ENCODE data around the gene KRT38.
"Not testable (repeated sequence)": the region's sequence is repeated elsewhere in the genome, so short reads cannot be mapped to it uniquely, and the experiment has no call there.

The KRT38 gene

DNA sequence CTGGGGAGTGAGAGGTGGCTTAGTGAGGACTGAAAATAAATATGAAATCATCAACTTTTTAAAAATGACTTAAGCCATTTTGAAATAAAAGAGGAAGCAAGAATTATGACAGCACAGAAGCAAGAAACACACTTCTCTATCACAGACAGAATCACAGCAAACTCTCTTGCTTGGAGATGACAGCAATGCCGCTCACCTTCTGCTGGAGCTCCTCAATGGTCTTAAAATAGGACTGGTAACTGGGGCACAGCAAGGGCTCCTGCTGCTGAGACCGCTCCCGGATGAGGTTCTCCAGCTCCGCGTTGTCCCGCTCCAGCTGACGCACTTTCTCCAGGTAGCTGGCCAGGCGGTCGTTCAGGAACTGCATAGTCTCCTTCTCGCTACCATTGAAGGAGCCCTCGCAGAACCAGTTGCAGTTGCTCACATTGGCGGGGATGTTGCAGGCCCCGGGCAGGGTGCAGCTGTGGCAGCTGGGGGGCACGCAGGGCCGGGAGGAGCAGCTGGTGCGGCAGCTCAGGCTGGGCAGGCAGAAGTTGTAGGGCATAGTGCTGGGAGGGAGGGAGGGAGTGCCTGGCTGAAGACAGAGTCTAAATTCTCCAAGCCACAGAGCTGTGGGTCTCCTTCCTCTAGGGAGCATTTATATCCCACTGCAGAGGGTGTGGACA, 43.7 kb downstream of the KRT38 start, which contains the start of gene KRT31:
Gene KRT31, minus strand, starts transcription at position 613 of the 665 bp plus-strand sequence. Its CDS starts 69 bp downstream, at position 544.
- H3K9me3 ChIP-seq (ENCODE audit: insufficient read depth, low read length, severe bottlenecking), result no peaks in the 10 kb centered on the region
- no peak within 1 kb of the TSS for H3K27ac ChIP-seq (ENCODE audit: low read length)
- H3K4me2 ChIP-seq (ENCODE audit: insufficient read depth, low read length), result no peak within 1 kb of the TSS
- H3K9ac ChIP-seq (ENCODE audit: low read depth, low read length), result no peak within 1 kb of the TSS
- H3K27me3 ChIP-seq (ENCODE audit: insufficient read depth, low read length, poor library complexity), result peaks cover 26% of the 10 kb centered on the region
- TF ChIP-seq, protein P1, sequence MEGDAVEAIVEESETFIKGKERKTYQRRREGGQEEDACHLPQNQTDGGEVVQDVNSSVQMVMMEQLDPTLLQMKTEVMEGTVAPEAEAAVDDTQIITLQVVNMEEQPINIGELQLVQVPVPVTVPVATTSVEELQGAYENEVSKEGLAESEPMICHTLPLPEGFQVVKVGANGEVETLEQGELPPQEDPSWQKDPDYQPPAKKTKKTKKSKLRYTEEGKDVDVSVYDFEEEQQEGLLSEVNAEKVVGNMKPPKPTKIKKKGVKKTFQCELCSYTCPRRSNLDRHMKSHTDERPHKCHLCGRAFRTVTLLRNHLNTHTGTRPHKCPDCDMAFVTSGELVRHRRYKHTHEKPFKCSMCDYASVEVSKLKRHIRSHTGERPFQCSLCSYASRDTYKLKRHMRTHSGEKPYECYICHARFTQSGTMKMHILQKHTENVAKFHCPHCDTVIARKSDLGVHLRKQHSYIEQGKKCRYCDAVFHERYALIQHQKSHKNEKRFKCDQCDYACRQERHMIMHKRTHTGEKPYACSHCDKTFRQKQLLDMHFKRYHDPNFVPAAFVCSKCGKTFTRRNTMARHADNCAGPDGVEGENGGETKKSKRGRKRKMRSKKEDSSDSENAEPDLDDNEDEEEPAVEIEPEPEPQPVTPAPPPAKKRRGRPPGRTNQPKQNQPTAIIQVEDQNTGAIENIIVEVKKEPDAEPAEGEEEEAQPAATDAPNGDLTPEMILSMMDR (IDR thresholded peaks at IDR 0.05; ENCODE audit: borderline replicate concordance, extremely low read depth, low read length, poor library complexity, severe bottlenecking), result no peak
- no peak for TF ChIP-seq EZH2 (IDR thresholded peaks at IDR 0.05; ENCODE audit: borderline replicate concordance, low read depth, low read length, severe bottlenecking)
- no peak within 1 kb of the TSS for H2AFZ ChIP-seq (ENCODE audit: low read depth, low read length)
- H3K4me1 ChIP-seq (ENCODE audit: insufficient read depth, low read length), result no peaks in the 10 kb centered on the region
- ATAC-seq (ENCODE audit: insufficient read depth, low read depth) (no peak), DNase-seq (no peak)
- no peaks in the 10 kb centered on the region for H3K79me2 ChIP-seq (ENCODE audit: insufficient read depth, low read length)
- no peaks in the 10 kb centered on the region for H3K36me3 ChIP-seq (ENCODE audit: insufficient read depth, low read length)
- H4K20me1 ChIP-seq (ENCODE audit: insufficient read depth, low read length), result no peaks in the 10 kb centered on the region
- H3K4me3 ChIP-seq (ENCODE audit: low read depth in 1 of 2, low read length in 2 of 2), result no peak within 1 kb of the TSS

- no peak for ATAC-seq (ENCODE audit: insufficient read depth, low read depth)
- TF ChIP-seq, protein P1 (IDR thresholded peaks at IDR 0.05; ENCODE audit: borderline replicate concordance, extremely low read depth, low read length, poor library complexity, severe bottlenecking), result no peak
- TF ChIP-seq EZH2 (IDR thresholded peaks at IDR 0.05; ENCODE audit: borderline replicate concordance, low read depth, low read length, severe bottlenecking), result no peak
- H3K4me3 ChIP-seq (ENCODE audit: low read depth in 1 of 2, low read length in 2 of 2), result no peak overlapping the region
Measured at GRCh38 chr17:41396340-41396739, 44.4 kb downstream of the KRT38 start.

DNA sequence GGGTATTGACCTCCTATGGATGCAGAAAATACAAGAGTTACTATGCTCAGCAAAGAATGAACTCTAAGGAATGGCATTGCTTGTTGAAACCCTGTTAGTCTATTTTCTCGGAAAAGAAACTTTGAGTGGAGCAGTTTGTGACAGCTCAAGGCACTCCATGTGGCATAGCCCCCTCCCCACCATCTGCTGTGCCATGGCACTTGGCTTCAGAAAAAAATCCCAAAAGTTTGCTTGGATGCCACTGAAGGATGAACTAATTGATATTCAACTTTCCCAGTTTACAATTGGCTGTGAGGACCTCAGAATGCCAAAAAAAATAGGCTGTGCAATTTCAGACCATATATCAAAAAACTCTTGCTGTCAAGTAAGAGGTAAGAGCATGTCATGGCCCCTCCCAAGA, 45.2 kb downstream of the KRT38 start:
- no peak overlapping the region for H3K27ac ChIP-seq (ENCODE audit: low read length)
- no peak overlapping the region for H3K4me3 ChIP-seq (ENCODE audit: low read depth in 1 of 2, low read length in 2 of 2)
- ATAC-seq (ENCODE audit: insufficient read depth, low read depth) (no peak), DNase-seq (no peak)
- no peaks in the 10 kb centered on the region for H3K79me2 ChIP-seq (ENCODE audit: insufficient read depth, low read length)
- no peaks in the 10 kb centered on the region for H4K20me1 ChIP-seq (ENCODE audit: insufficient read depth, low read length)
- no peaks in the 10 kb centered on the region for H3K36me3 ChIP-seq (ENCODE audit: insufficient read depth, low read length)
- H3K9ac ChIP-seq (ENCODE audit: low read depth, low read length), result no peak overlapping the region
- no peak overlapping the region for H3K4me2 ChIP-seq (ENCODE audit: insufficient read depth, low read length)
- no peaks in the 10 kb centered on the region for H3K9me3 ChIP-seq (ENCODE audit: insufficient read depth, low read length, severe bottlenecking)
- TF ChIP-seq, protein P1 (IDR thresholded peaks at IDR 0.05; ENCODE audit: borderline replicate concordance, extremely low read depth, low read length, poor library complexity, severe bottlenecking), result no peak
- TF ChIP-seq EZH2 (IDR thresholded peaks at IDR 0.05; ENCODE audit: borderline replicate concordance, low read depth, low read length, severe bottlenecking), result no peak
- H2AFZ ChIP-seq (ENCODE audit: low read depth, low read length), result no peak overlapping the region
- no peaks in the 10 kb centered on the region for H3K4me1 ChIP-seq (ENCODE audit: insufficient read depth, low read length)
- H3K27me3 ChIP-seq (ENCODE audit: insufficient read depth, low read length, poor library complexity), result peaks cover 24% of the 10 kb centered on the region

More at GRCh38 chr17:41396340-41396739, 44.4 kb downstream of the KRT38 start:
- H3K27me3 ChIP-seq (ENCODE audit: insufficient read depth, low read length, poor library complexity), result peaks cover 26% of the 10 kb centered on the region
- no peaks in the 10 kb centered on the region for H3K9me3 ChIP-seq (ENCODE audit: insufficient read depth, low read length, severe bottlenecking)
- no peaks in the 10 kb centered on the region for H3K4me1 ChIP-seq (ENCODE audit: insufficient read depth, low read length)
- H2AFZ ChIP-seq (ENCODE audit: low read depth, low read length), result no peak overlapping the region
- H3K79me2 ChIP-seq (ENCODE audit: insufficient read depth, low read length), result no peaks in the 10 kb centered on the region
- no peaks in the 10 kb centered on the region for H4K20me1 ChIP-seq (ENCODE audit: insufficient read depth, low read length)
- H3K4me2 ChIP-seq (ENCODE audit: insufficient read depth, low read length), result no peak overlapping the region
- no peak overlapping the region for H3K9ac ChIP-seq (ENCODE audit: low read depth, low read length)
- H3K27ac ChIP-seq (ENCODE audit: low read length), result no peak overlapping the region
- no peaks in the 10 kb centered on the region for H3K36me3 ChIP-seq (ENCODE audit: insufficient read depth, low read length)
- DNase-seq, result no peak

DNA sequence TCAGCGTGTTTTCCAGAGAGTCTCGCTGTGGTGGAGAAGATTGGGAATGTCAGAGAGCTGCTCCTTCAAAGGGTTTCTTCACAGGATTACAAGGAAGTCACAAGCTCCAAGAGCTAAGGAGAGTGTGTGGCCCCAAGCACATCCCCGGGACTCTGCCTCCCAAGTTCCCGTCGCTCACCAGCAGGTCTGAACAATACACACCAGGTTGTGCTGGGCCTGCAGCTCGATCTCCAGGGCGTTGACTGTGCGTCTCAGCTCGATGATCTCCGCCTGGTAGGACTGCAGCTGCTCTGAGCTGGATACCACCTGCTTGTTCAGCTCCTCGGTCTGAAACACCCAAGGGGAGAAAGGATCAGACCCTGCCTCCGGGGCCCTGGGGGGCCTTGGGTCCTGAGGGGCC, 45.7 kb downstream of the KRT38 start:
- H3K9me3 ChIP-seq (ENCODE audit: insufficient read depth, low read length, severe bottlenecking); H4K20me1 ChIP-seq (ENCODE audit: insufficient read depth, low read length); H3K9ac ChIP-seq (ENCODE audit: low read depth, low read length); H3K79me2 ChIP-seq (ENCODE audit: insufficient read depth, low read length); H2AFZ ChIP-seq (ENCODE audit: low read depth, low read length); DNase-seq; H3K27ac ChIP-seq (ENCODE audit: low read length); H3K4me1 ChIP-seq (ENCODE audit: insufficient read depth, low read length); H3K4me2 ChIP-seq (ENCODE audit: insufficient read depth, low read length); H3K4me3 ChIP-seq (ENCODE audit: low read depth in 1 of 2, low read length in 2 of 2); ATAC-seq (ENCODE audit: insufficient read depth, low read depth); H3K36me3 ChIP-seq (ENCODE audit: insufficient read depth, low read length): not testable (repeated sequence)
- peaks cover 18% of the 10 kb centered on the region for H3K27me3 ChIP-seq (ENCODE audit: insufficient read depth, low read length, poor library complexity)

All from DND-41 (cell line).